Left ventricle myocardium superior (tissue), 1 donor: ENCODE results near the gene TDRD9. TPM values are rescaled to one million over a fixed set of nuclear protein-coding genes. Genes with fewer than 3 reads are reported as not detected.

Source experiments
- ATAC-seq: fragments of 200-7000 bp; cut with Tn5 transposase; one replicate; pipeline ENCODE4 v1.9.1; 2020; ENCODE audit warnings: mild to moderate bottlenecking, moderate library complexity
- DNase-seq: peaks from one replicate; pipeline ENCODE4 v3.0.0-alpha.2; 2020
- intact Hi-C: fragments of 100-400 bp; cut with micrococcal nuclease; formaldehyde crosslinking; loops from one replicate; pipeline ENCODE4 v1.11.0; 2022
- total RNA-seq: library from RNA; stranded (reverse); fragmentation: NEBNext Ultra II Directional; extraction: Animal tissue kit (Norgen Biotek cat#: 25700); gene quantifications from one replicate; pipeline ENCODE4 v1.2.1, GENCODE V29; 2021
- donor health status: DM: no; HTN: yes; CAD: no; lungs with severe emphysema.

The TDRD9 gene
- total RNA-seq, 1 donor from 2014 or later, result 2.2 TPM

- ATAC-seq (peak; percentile 86), DNase-seq (peak; percentile 70)
- intact Hi-C loops, result no loop called here
Measured at GRCh38 chr14:104011824-104012517, 83.7 kb downstream of the TDRD9 start.

- ATAC-seq (no peak), DNase-seq (no peak)
- intact Hi-C loops, result no loop called here
Measured at GRCh38 chr14:104014764-104015163, 86.5 kb downstream of the TDRD9 start.

GRCh38 chr14:104016873-104017650, 88.8 kb downstream of the TDRD9 start:
- ATAC-seq, result no peak
- intact Hi-C loops, result no loop called here
- no peak for DNase-seq

GRCh38 chr14:104019029-104019428, 90.8 kb downstream of the TDRD9 start:
- DNase-seq (no peak), ATAC-seq (no peak)
- intact Hi-C loops, result no loop called here

- intact Hi-C loops, result no loop called here
- DNase-seq, result no peak
- no peak for ATAC-seq
Measured at GRCh38 chr14:104019806-104020205, 91.5 kb downstream of the TDRD9 start.

- DNase-seq, result no peak
- intact Hi-C loops, result no loop called here
- no peak for ATAC-seq
Measured at GRCh38 chr14:104020471-104020870, 92.2 kb downstream of the TDRD9 start.

GRCh38 chr14:104023325-104024055, 95.2 kb downstream of the TDRD9 start:
- ATAC-seq (peak; percentile 76), DNase-seq (no peak)
- intact Hi-C loops, result no loop called here

GRCh38 chr14:104025534-104025933, 97.3 kb downstream of the TDRD9 start:
- DNase-seq, result no peak
- no peak for ATAC-seq
- intact Hi-C loops, result no loop called here

GRCh38 chr14:104026024-104026423, 97.8 kb downstream of the TDRD9 start:
- DNase-seq (no peak), ATAC-seq (no peak)
- intact Hi-C loops, result no loop called here

GRCh38 chr14:104030958-104031357, 102.7 kb downstream of the TDRD9 start:
- DNase-seq (no peak), ATAC-seq (no peak)
- intact Hi-C loops, result no loop called here

- ATAC-seq (peak; percentile 74), DNase-seq (peak; percentile 40)
- intact Hi-C loops, result no loop called here
Measured at GRCh38 chr14:104031384-104031783, 103.1 kb downstream of the TDRD9 start.

GRCh38 chr14:104034976-104035699, 106.9 kb downstream of the TDRD9 start:
- DNase-seq, result no peak
- intact Hi-C loops, result no loop called here
- ATAC-seq, result no peak

- intact Hi-C loops, result no loop called here
- no peak for DNase-seq
- ATAC-seq, result no peak
Measured at GRCh38 chr14:104036212-104036611, 108.0 kb downstream of the TDRD9 start.

GRCh38 chr14:104037074-104037473, 108.8 kb downstream of the TDRD9 start:
- no peak for ATAC-seq
- DNase-seq, result no peak
- intact Hi-C loops, result no loop called here

- intact Hi-C loops, result no loop called here
- ATAC-seq (peak; percentile 93), DNase-seq (peak; percentile 52)
Measured at GRCh38 chr14:104037903-104038302, 109.6 kb downstream of the TDRD9 start.

GRCh38 chr14:104039214-104039613, 111.0 kb downstream of the TDRD9 start:
- DNase-seq (no peak), ATAC-seq (no peak)
- intact Hi-C loops, result no loop called here

- no peak for DNase-seq
Measured at GRCh38 chr14:104040539-104040938, 112.3 kb downstream of the TDRD9 start.

GRCh38 chr14:104041430-104042104, 113.3 kb downstream of the TDRD9 start:
- DNase-seq (no peak), ATAC-seq (no peak)
- intact Hi-C loops, result no loop called here

More at GRCh38 chr14:104040539-104040938, 112.3 kb downstream of the TDRD9 start:
- intact Hi-C loops, result no loop called here
- ATAC-seq, result no peak

GRCh38 chr14:104044016-104044415, 115.8 kb downstream of the TDRD9 start:
- ATAC-seq (no peak), DNase-seq (no peak)
- intact Hi-C loops, result no loop called here
